Colonic mucosa (tissue), 4 donors: Measurements from ENCODE around the gene RBM42. TPM values are rescaled to one million over a fixed set of nuclear protein-coding genes. Genes with fewer than 3 reads are reported as not detected.
A peak's percentile ranks its signal among the peaks of the same experiment; 100 is the strongest.

ENCODE experiments used
- DNase-seq: peaks from one replicate; pipeline ENCODE4 v3.0.0-alpha.2; 2020
- H3K27ac ChIP-seq: fragments of 200-600 bp; one replicate; pipeline ENCODE4 v1.8.0; 2021
- H3K27me3 ChIP-seq: fragments of 200-600 bp; one replicate; pipeline ENCODE4 v1.8.0; 2021
- H3K36me3 ChIP-seq: fragments of 200-600 bp; one replicate; pipeline ENCODE4 v1.8.0; 2021
- H3K4me1 ChIP-seq: fragments of 200-600 bp; one replicate; pipeline ENCODE4 v1.8.0; 2021; ENCODE audit warnings: mild to moderate bottlenecking
- H3K4me3 ChIP-seq: fragments of 200-600 bp; one replicate; pipeline ENCODE4 v1.8.0; 2021
- H3K9ac ChIP-seq, 2 donors: one replicate each; pipeline ENCODE4 v1.7.0; 2013; ENCODE audit warnings: control low read depth in 2 of 2, low read depth in 2 of 2, low read length in 2 of 2
- H3K9me3 ChIP-seq: fragments of 200-600 bp; one replicate; pipeline ENCODE4 v1.8.0; 2021
- intact Hi-C: fragments of 100-400 bp; cut with DNase I; formaldehyde crosslinking; loops from one replicate; pipeline ENCODE4 v1.14.1; 2022
- total RNA-seq, 2 donors: library from RNA; stranded (reverse); fragmentation: NEBNext Ultra II Directional in 1 of 2; extraction: Animal tissue kit (Norgen Biotek cat#: 25700) in 1 of 2; gene quantifications; one replicate each; pipeline ENCODE4 v1.2.1, GENCODE V29; 2021
- TF ChIP-seq, protein P1 (sequence below): fragments of 200-600 bp; IDR thresholded peaks from one replicate; pipeline ENCODE4 v1.8.0; 2022; ENCODE audit warnings: antibody characterized with exemption, mild to moderate bottlenecking
- donor health status: healthy.
- donor health status: DM: no; HTN: no; CAD: no.
- donor health status: DM: no; HTN: no; CAD: no.

Gene RBM42
- total RNA-seq, 2 donors from 2014 or later, result 73.5 to 117 TPM

GRCh38 chr19:35641515-35642151 is 12.8 kb downstream of the RBM42 start, which contains the start of gene ETV2:
TSS of gene ETV2 (plus strand) at chr19:35641745. CDS start at chr19:35642461, 716 bp downstream.
- peak within 1 kb of the TSS in 1 of 2 donors; percentile 12 for H3K9ac ChIP-seq
- no peak within 1 kb of the TSS for H3K4me3 ChIP-seq
- H3K36me3 ChIP-seq, result no peaks in the 10 kb centered on the region
- TF ChIP-seq, protein P1, sequence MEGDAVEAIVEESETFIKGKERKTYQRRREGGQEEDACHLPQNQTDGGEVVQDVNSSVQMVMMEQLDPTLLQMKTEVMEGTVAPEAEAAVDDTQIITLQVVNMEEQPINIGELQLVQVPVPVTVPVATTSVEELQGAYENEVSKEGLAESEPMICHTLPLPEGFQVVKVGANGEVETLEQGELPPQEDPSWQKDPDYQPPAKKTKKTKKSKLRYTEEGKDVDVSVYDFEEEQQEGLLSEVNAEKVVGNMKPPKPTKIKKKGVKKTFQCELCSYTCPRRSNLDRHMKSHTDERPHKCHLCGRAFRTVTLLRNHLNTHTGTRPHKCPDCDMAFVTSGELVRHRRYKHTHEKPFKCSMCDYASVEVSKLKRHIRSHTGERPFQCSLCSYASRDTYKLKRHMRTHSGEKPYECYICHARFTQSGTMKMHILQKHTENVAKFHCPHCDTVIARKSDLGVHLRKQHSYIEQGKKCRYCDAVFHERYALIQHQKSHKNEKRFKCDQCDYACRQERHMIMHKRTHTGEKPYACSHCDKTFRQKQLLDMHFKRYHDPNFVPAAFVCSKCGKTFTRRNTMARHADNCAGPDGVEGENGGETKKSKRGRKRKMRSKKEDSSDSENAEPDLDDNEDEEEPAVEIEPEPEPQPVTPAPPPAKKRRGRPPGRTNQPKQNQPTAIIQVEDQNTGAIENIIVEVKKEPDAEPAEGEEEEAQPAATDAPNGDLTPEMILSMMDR, result no peak
- peak; percentile 38 for DNase-seq
- no peak within 1 kb of the TSS for H3K27ac ChIP-seq
- intact Hi-C loops, result no loop called here
- no peaks in the 10 kb centered on the region for H3K9me3 ChIP-seq
- no peaks in the 10 kb centered on the region for H3K27me3 ChIP-seq
- H3K4me1 ChIP-seq, result no peaks in the 10 kb centered on the region

- Histone ChIP-seq H3K36me3 (no peaks in the 10 kb centered on the region), H3K27me3 (no peaks in the 10 kb centered on the region), H3K9me3 (no peaks in the 10 kb centered on the region), H3K27ac (no peak overlapping the region), H3K4me1 (no peaks in the 10 kb centered on the region), H3K4me3 (no peak overlapping the region), H3K9ac (no peak overlapping the region)
- intact Hi-C loops, result no loop called here
- no peak for DNase-seq
- TF ChIP-seq, protein P1, result no peak
Observed at GRCh38 chr19:35642312-35642711, 13.5 kb downstream of the RBM42 start.

DNA sequence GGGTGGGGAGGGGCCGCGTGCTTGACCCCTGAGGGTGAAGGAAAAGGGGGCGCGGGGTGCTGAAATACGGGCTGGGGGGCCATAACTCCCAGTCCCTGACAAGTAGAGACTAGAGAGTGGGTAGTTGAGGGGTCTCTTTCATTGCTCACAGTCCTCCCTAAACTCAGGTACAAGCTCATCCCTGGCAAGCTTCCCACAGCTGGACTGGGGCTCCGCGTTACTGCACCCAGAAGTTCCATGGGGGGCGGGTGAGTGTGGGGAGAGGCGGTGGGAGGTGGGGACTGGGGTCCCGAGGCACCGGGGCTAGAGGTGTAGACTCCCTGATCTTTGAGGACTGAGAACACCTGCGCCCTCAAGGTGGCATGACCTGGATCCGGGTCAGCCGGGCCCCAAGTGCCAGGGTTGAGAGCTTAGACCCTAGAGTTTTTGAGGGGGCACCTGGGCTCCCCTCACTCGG is 14.0 kb downstream of the RBM42 start:
- peak; percentile 42 for DNase-seq

GRCh38 chr19:35643255-35644205 is 14.7 kb downstream of the RBM42 start:
- intact Hi-C loops, result no loop called here

More for the DNA sequence above, 14.0 kb downstream of the RBM42 start:
- Histone ChIP-seq H3K9ac (peak overlapping the region; percentile 90 to 92), H3K27ac (peak overlapping the region; percentile 96), H3K4me3 (peak overlapping the region; percentile 55), H3K4me1 (peaks cover 5% of the 10 kb centered on the region), H3K27me3 (no peaks in the 10 kb centered on the region), H3K9me3 (no peaks in the 10 kb centered on the region), H3K36me3 (no peaks in the 10 kb centered on the region)
- TF ChIP-seq, protein P1, result no peak
- intact Hi-C loops, result no loop called here

More at GRCh38 chr19:35643255-35644205, 14.7 kb downstream of the RBM42 start:
- Histone ChIP-seq H3K4me1 (peaks cover 5% of the 10 kb centered on the region), H3K9ac (peak overlapping the region; percentile 90 to 92), H3K9me3 (no peaks in the 10 kb centered on the region), H3K4me3 (peak overlapping the region; percentile 55), H3K36me3 (no peaks in the 10 kb centered on the region), H3K27me3 (no peaks in the 10 kb centered on the region), H3K27ac (peak overlapping the region; percentile 96)
- peak; percentile 90 for DNase-seq
- TF ChIP-seq, protein P1, result no peak
